ENCODE results near the gene PRAF2.

The PRAF2 gene

GRCh38 chrX:49072712-49073095, 1.1 kb downstream of the PRAF2 start:
- no peak for DNase-seq (ENCODE audit: low spot score)

GRCh38 chrX:49071877-49072711, 1.7 kb downstream of the PRAF2 start:
- no peak for DNase-seq (ENCODE audit: low spot score)

- no peak for DNase-seq (ENCODE audit: low spot score)
These were observed 2.8 kb downstream of the PRAF2 start for GRCh38 chrX:49070988-49071387.

- no peak for DNase-seq (ENCODE audit: low spot score)
These were observed 4.8 kb downstream of the PRAF2 start for GRCh38 chrX:49069038-49069437.

GRCh38 chrX:49067285-49068120, 6.3 kb downstream of the PRAF2 start:
- no peak for DNase-seq (ENCODE audit: low spot score)

GRCh38 chrX:49066690-49067089, 7.1 kb downstream of the PRAF2 start:
- DNase-seq (ENCODE audit: low spot score): no peak

GRCh38 chrX:49066278-49066677, 7.5 kb downstream of the PRAF2 start:
- DNase-seq (ENCODE audit: low spot score): no peak

GRCh38 chrX:49064735-49065134, 9.1 kb downstream of the PRAF2 start:
- DNase-seq (ENCODE audit: low spot score): no peak

- DNase-seq (ENCODE audit: low spot score): no peak
These were observed 9.5 kb downstream of the PRAF2 start for GRCh38 chrX:49064303-49064702.

- no peak for DNase-seq (ENCODE audit: low spot score)
These were observed 10.1 kb downstream of the PRAF2 start for GRCh38 chrX:49063715-49064114.

- DNase-seq (ENCODE audit: low spot score): no peak
These were observed 11.9 kb downstream of the PRAF2 start for GRCh38 chrX:49061916-49062315.

- no peak for DNase-seq (ENCODE audit: low spot score)
These were observed 12.3 kb downstream of the PRAF2 start for GRCh38 chrX:49061490-49061889.

GRCh38 chrX:49060914-49061313, 12.9 kb downstream of the PRAF2 start:
- DNase-seq (ENCODE audit: low spot score): no peak

GRCh38 chrX:49059681-49060085, 14.1 kb downstream of the PRAF2 start:
- peak; percentile 56 for DNase-seq (ENCODE audit: low spot score)

GRCh38 chrX:49059201-49059600, 14.6 kb downstream of the PRAF2 start:
- no peak for DNase-seq (ENCODE audit: low spot score)

GRCh38 chrX:49058794-49059193, 15.0 kb downstream of the PRAF2 start, which contains the start of gene CCDC120:
TSS of gene CCDC120 (plus strand) at chrX:49058999. CDS start at chrX:49062042, 3,043 bp downstream.
- DNase-seq (ENCODE audit: low spot score): peak; percentile 65

GRCh38 chrX:49054073-49054762, 19.6 kb downstream of the PRAF2 start:
- no peak for DNase-seq (ENCODE audit: low spot score)

GRCh38 chrX:49053223-49054072, 20.4 kb downstream of the PRAF2 start:
- DNase-seq (ENCODE audit: low spot score): peak; percentile 49

GRCh38 chrX:49043987-49044281, 29.9 kb downstream of the PRAF2 start:
- no peak for DNase-seq (ENCODE audit: low spot score)

GRCh38 chrX:49043220-49043986, 30.4 kb downstream of the PRAF2 start, which contains the start of gene TFE3:
TSS of gene TFE3 (minus strand) at chrX:49043357. CDS start at chrX:49043226, 131 bp downstream.
- DNase-seq (ENCODE audit: low spot score): peak; percentile 98
